ENCODE measurements around the gene AQR. TPM values are rescaled to one million over a fixed set of nuclear protein-coding genes. Genes with fewer than 3 reads are reported as not detected.

The AQR gene
- total and polyA plus RNA-seq, 2 experiments from 2014 or later, result 42.3 to 67.3 TPM

DNA sequence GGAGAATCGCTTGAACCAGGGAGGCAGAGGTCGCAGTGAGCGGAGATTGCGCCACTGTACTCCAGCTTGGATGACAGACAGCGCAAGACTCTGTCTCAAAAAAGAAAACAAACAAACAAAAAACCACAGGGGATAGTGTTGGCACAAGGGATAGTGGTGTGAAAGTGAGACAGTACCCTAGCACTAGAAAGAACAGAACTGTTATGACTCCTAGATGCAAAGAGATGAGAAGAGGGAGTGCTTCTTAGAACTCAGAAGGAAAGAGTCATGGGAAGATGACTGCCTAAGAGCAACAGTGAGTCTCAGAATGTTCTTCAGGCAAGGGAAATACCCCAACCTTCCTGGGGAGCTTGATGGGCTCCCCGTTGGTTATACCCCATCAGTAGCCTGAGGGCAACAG is 36.4 kb upstream of the AQR start (continued):
- TF ChIP-seq, protein P1, sequence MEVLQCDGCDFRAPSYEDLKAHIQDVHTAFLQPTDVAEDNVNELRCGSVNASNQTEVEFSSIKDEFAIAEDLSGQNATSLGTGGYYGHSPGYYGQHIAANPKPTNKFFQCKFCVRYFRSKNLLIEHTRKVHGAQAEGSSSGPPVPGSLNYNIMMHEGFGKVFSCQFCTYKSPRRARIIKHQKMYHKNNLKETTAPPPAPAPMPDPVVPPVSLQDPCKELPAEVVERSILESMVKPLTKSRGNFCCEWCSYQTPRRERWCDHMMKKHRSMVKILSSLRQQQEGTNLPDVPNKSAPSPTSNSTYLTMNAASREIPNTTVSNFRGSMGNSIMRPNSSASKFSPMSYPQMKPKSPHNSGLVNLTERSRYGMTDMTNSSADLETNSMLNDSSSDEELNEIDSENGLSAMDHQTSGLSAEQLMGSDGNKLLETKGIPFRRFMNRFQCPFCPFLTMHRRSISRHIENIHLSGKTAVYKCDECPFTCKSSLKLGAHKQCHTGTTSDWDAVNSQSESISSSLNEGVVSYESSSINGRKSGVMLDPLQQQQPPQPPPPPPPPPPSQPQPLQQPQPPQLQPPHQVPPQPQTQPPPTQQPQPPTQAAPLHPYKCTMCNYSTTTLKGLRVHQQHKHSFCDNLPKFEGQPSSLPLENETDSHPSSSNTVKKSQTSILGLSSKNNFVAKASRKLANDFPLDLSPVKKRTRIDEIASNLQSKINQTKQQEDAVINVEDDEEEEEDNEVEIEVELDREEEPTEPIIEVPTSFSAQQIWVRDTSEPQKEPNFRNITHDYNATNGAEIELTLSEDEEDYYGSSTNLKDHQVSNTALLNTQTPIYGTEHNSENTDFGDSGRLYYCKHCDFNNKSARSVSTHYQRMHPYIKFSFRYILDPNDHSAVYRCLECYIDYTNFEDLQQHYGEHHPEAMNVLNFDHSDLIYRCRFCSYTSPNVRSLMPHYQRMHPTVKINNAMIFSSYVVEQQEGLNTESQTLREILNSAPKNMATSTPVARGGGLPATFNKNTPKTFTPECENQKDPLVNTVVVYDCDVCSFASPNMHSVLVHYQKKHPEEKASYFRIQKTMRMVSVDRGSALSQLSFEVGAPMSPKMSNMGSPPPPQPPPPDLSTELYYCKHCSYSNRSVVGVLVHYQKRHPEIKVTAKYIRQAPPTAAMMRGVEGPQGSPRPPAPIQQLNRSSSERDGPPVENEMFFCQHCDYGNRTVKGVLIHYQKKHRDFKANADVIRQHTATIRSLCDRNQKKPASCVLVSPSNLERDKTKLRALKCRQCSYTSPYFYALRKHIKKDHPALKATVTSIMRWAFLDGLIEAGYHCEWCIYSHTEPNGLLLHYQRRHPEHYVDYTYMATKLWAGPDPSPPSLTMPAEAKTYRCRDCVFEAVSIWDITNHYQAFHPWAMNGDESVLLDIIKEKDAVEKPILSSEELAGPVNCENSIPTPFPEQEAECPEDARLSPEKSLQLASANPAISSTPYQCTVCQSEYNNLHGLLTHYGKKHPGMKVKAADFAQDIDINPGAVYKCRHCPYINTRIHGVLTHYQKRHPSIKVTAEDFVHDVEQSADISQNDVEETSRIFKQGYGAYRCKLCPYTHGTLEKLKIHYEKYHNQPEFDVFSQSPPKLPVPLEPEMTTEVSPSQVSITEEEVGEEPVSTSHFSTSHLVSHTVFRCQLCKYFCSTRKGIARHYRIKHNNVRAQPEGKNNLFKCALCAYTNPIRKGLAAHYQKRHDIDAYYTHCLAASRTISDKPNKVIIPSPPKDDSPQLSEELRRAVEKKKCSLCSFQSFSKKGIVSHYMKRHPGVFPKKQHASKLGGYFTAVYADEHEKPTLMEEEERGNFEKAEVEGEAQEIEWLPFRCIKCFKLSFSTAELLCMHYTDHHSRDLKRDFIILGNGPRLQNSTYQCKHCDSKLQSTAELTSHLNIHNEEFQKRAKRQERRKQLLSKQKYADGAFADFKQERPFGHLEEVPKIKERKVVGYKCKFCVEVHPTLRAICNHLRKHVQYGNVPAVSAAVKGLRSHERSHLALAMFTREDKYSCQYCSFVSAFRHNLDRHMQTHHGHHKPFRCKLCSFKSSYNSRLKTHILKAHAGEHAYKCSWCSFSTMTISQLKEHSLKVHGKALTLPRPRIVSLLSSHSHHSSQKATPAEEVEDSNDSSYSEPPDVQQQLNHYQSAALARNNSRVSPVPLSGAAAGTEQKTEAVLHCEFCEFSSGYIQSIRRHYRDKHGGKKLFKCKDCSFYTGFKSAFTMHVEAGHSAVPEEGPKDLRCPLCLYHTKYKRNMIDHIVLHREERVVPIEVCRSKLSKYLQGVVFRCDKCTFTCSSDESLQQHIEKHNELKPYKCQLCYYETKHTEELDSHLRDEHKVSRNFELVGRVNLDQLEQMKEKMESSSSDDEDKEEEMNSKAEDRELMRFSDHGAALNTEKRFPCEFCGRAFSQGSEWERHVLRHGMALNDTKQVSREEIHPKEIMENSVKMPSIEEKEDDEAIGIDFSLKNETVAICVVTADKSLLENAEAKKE (CRISPR knock-in tag; IDR thresholded peaks at IDR 0.05), result no peak
- no peak for TF ChIP-seq JUNB (IDR thresholded peaks at IDR 0.05; ENCODE audit: unreplicated experiment)
- TF ChIP-seq, protein P2, sequence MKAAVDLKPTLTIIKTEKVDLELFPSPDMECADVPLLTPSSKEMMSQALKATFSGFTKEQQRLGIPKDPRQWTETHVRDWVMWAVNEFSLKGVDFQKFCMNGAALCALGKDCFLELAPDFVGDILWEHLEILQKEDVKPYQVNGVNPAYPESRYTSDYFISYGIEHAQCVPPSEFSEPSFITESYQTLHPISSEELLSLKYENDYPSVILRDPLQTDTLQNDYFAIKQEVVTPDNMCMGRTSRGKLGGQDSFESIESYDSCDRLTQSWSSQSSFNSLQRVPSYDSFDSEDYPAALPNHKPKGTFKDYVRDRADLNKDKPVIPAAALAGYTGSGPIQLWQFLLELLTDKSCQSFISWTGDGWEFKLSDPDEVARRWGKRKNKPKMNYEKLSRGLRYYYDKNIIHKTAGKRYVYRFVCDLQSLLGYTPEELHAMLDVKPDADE (IDR thresholded peaks at IDR 0.05), result no peak
- no peak for TF ChIP-seq CREB1 (CRISPR knock-in tag; IDR thresholded peaks at IDR 0.05; ENCODE audit: low read depth)
- TF ChIP-seq NANOG (IDR thresholded peaks at IDR 0.05; ENCODE audit: borderline replicate concordance), result no peak

DNA sequence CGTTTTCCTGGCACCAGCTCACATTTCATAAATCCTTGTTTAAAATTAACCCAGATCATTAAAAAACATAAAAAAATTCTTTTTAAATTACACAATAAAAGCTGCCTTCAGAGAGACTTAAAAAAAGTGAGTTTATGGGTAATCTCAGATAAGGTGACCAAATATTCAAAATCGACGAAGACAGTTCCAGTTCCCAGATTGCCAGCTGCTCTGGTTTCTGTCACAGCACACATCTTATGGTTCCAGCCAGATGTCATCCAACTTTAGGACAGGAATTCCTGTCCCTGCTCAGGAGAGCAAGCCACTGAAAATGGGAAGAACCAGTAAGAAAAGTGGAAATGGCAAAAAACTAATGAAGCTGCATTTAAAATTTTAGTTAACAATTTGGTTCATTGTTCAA is 34.4 kb upstream of the AQR start:
- Mint-ChIP-seq H3K27me3 (ENCODE audit: insufficient read depth, low read depth, poor library complexity) (peaks cover 10% of the 10 kb centered on the region), H3K9me3 (no peaks in the 10 kb centered on the region), H3K4me3 (no peak overlapping the region), H3K27ac (no peak overlapping the region), H3K36me3 (ENCODE audit: low read depth) (no peaks in the 10 kb centered on the region), H3K4me1 (peaks cover 4% of the 10 kb centered on the region; the same call in 2 of the 3 replicates)
- ATAC-seq (no peak), DNase-seq (ENCODE audit: low spot score) (no peak)
- Histone ChIP-seq H3K27me3 (ENCODE audit: insufficient read depth) (no peaks in the 10 kb centered on the region), H3K36me3 (ENCODE audit: insufficient read depth) (no peaks in the 10 kb centered on the region), H2AFZ (no peak overlapping the region), H3K4me2 (no peak overlapping the region), H3K9me2 (ENCODE audit: insufficient read depth) (no peaks in the 10 kb centered on the region), H3K27ac (ENCODE audit: low read depth) (no peak overlapping the region), H3K79me2 (replicated peaks; ENCODE audit: insufficient read depth) (no peaks in the 10 kb centered on the region), H3K4me1 (ENCODE audit: insufficient read depth) (0 out of 2 replicates have a peak, but pooled peaks cover 4% of the 10 kb centered on the region), H4K20me1 (replicated peaks; ENCODE audit: insufficient read depth) (no peaks in the 10 kb centered on the region), H3F3A (replicated peaks; ENCODE audit: low read depth) (no peaks in the 10 kb centered on the region), H3K4me3 (no peak overlapping the region)
- no peak for TF ChIP-seq STAT1 (IDR thresholded peaks at IDR 0.05; ENCODE audit: unreplicated experiment)
- no peak for TF ChIP-seq NANOG (IDR thresholded peaks at IDR 0.05; ENCODE audit: borderline replicate concordance)
- TF ChIP-seq, protein P1 (CRISPR knock-in tag; IDR thresholded peaks at IDR 0.05), result no peak
- TF ChIP-seq EZH2 (IDR thresholded peaks at IDR 0.05; ENCODE audit: low read depth, unreplicated experiment), result no peak
- no peak for TF ChIP-seq ZNF331 (CRISPR knock-in tag; IDR thresholded peaks at IDR 0.05; ENCODE audit: low read depth)
- no peak for TF ChIP-seq EZH2phosphoT487 (IDR thresholded peaks at IDR 0.05; ENCODE audit: unreplicated experiment)
- TF ChIP-seq ZNF114 (CRISPR knock-in tag; IDR thresholded peaks at IDR 0.05), result no peak

Data from GM23338 (cell line).